OCI-LY7 (cell line): ENCODE data around the gene IRAK1. TPM values are rescaled to one million over a fixed set of nuclear protein-coding genes. Genes with fewer than 3 reads are reported as not detected.

Experiments used
- BruUV-seq: library from RNA; stranded (reverse); fragments of 400-500 nt; replicated peaks from 2 replicates; lab custom pipeline; 2021; lab: Mats Ljungman, UMichigan
- CTCF ChIA-PET: fragments of 300-600 bp; sonication (Branson Sonifier 250); formaldehyde crosslinking; loops from one replicate; lab custom pipeline; 2022; ENCODE audit warnings: antibody characterized with exemption; ENCODE audit not compliant: unreplicated experiment; lab: Charles Lee
- POLR2A ChIA-PET: fragments of 300-600 bp; sonication (Branson Sonifier 250); formaldehyde crosslinking; loops from one replicate; lab custom pipeline; 2022; ENCODE audit warnings: antibody characterized with exemption; lab: Charles Lee
- DNase-seq: peaks from one replicate; pipeline ENCODE4 v3.0.0-alpha.2; 2015; ENCODE audit warnings: low spot score
- H2AFZ ChIP-seq: fragments of 200-600 bp; sonication (generic), shearing (Covaris generic); 2 replicates; pipeline ENCODE4 v1.6.1; 2014; ENCODE audit warnings: mild to moderate bottlenecking, antibody characterized with exemption, low read length, moderate library complexity
- H3K27ac ChIP-seq: fragments of 200-600 bp; sonication (generic); 2 replicates; pipeline ENCODE4 v1.5.1; 2014; ENCODE audit warnings: mixed run types, low read depth, mild to moderate bottlenecking, moderate library complexity, low read length, inconsistent platforms; ENCODE audit not compliant: poor library complexity, severe bottlenecking
- H3K36me3 ChIP-seq: fragments of 200-600 bp; sonication (generic); 2 replicates; pipeline ENCODE4 v1.6.1; 2014; ENCODE audit warnings: mild to moderate bottlenecking, antibody characterized with exemption, low read length, moderate library complexity, mixed read lengths; ENCODE audit not compliant: insufficient read depth
- H3K4me1 ChIP-seq: fragments of 200-600 bp; sonication (generic); 2 replicates; pipeline ENCODE4 v1.5.1; 2014; ENCODE audit warnings: mild to moderate bottlenecking, low read length; ENCODE audit not compliant: insufficient read depth, poor library complexity, severe bottlenecking
- H3K4me2 ChIP-seq: fragments of 200-600 bp; sonication (generic); 2 replicates; pipeline ENCODE4 v1.6.1; 2014; ENCODE audit warnings: mild to moderate bottlenecking, low read length
- H3K4me3 ChIP-seq: fragments of 200-600 bp; sonication (generic); 2 replicates; pipeline ENCODE4 v1.5.1; 2014; ENCODE audit warnings: mild to moderate bottlenecking, low read depth, low read length; ENCODE audit not compliant: poor library complexity, severe bottlenecking
- H3K79me2 ChIP-seq: fragments of 200-600 bp; sonication (generic); 2 replicates; pipeline ENCODE4 v1.6.1; 2016; ENCODE audit warnings: low read depth, mild to moderate bottlenecking, low read length, moderate library complexity, mixed read lengths; ENCODE audit not compliant: insufficient read depth
- H3K9me2 ChIP-seq: fragments of 200-600 bp; sonication (generic); 2 replicates; pipeline ENCODE4 v1.6.1; 2016; ENCODE audit warnings: mild to moderate bottlenecking, low read length, mixed read lengths; ENCODE audit not compliant: insufficient read depth
- H3K9me3 ChIP-seq: fragments of 200-600 bp; sonication (generic); 2 replicates; pipeline ENCODE4 v1.6.1; 2014; ENCODE audit warnings: mild to moderate bottlenecking, mixed run types, low read length, mixed read lengths
- H4K20me1 ChIP-seq: fragments of 200-600 bp; sonication (generic); 2 replicates; pipeline ENCODE4 v1.6.1; 2014; ENCODE audit warnings: mild to moderate bottlenecking, antibody characterized with exemption, low read length, moderate library complexity, mixed read lengths; ENCODE audit not compliant: insufficient read depth
- EZH2phosphoT487 ChIP-seq: fragments of 200-600 bp; sonication (generic); IDR thresholded peaks from 2 replicates; pipeline ENCODE4 v1.6.1; 2018; ENCODE audit warnings: low read depth, borderline replicate concordance, mild to moderate bottlenecking, mixed run types, antibody characterized with exemption, low read length, moderate library complexity, mixed read lengths
- intact Hi-C: fragments of 100-400 bp; cut with micrococcal nuclease; formaldehyde crosslinking; loops from one replicate; pipeline ENCODE4 v1.10.0; 2022; ENCODE audit not compliant: unreplicated experiment
- total RNA-seq, 2 experiments: library from RNA; depleted of rRNA in 1 of 2; stranded (reverse); fragments of >200 nt in 1 of 2; shearing (Covaris generic) in 1 of 2; gene quantifications; 2 replicates each; pipeline ENCODE4 v1.2.3, GENCODE V29; 2014 to 2022
- TF ChIP-seq, protein P1 (sequence below): fragments of 200-600 bp; sonication (generic); conservative IDR thresholded peaks from 2 replicates; pipeline ENCODE4 v1.5.1; 2014; ENCODE audit warnings: mild to moderate bottlenecking, antibody characterized with exemption, low read length, moderate library complexity, mixed read lengths

The IRAK1 gene
- total RNA-seq, 2 experiments from 2014 or later = 75.5 to 136 TPM

DNA sequence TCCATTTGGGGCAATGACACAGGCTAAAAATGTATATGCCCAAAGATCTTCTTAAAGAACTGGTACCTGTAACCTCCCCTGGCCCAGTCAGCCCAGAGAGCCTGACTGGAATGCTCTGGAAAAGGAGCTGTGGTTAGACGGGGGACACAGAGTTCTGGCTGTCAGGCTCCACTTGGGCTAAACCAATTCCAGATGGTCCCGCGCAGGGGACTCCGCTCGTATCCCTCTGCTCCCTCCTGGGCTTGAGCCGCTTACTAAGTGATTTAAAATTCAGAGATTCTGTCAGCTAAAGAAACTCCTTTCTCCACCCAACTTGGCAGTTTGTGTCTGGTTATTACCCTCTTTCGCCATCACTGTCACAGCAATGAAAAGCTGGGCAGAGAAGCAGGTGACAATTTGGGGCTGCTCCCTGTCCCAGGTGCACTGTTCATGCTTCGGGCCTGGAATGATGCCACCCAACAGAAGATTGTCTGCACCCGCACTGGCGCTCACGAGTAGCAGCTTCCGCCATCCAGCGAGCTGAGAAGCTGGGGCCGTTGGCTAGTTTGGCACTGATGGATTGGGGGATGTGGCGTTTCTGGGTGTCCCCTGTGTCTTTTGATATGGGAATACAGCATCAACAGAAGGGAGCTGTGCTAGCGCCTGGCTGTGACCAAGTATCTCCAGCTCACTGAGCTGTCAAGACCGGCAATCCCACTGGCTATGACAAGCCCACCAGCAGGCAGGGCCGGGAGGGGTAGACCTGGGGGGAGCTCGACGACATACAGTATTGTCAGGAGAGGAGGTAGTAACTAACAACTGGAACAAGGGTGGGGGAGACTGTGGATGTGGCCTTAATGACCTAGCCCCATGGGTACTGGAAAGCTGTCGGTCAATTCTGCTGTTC, 6.7 kb upstream of the IRAK1 start:
- intact Hi-C loops = no loop called here
- Histone ChIP-seq H3K4me2 (no peak overlapping the region), H3K9me3 (no peaks in the 10 kb centered on the region), H4K20me1 (no peaks in the 10 kb centered on the region), H2AFZ (no peak overlapping the region), H3K4me3 (no peak overlapping the region), H3K36me3 (peaks cover 14% of the 10 kb centered on the region), H3K4me1 (peaks cover 12% of the 10 kb centered on the region), H3K27ac (no peak overlapping the region), H3K79me2 (no peaks in the 10 kb centered on the region), H3K9me2 (no peaks in the 10 kb centered on the region)
- DNase-seq = no peak
- ChIA-PET CTCF (no interaction called here), POLR2A (interaction anchor here (0.5 to 0.6 kb wide), 2 partner anchors 456 to 470 kb away, joined by 3 to 7 read pairs; no protein-coding TSS in a partner anchor)
- no peak for TF ChIP-seq EZH2phosphoT487
- TF ChIP-seq, protein P1, sequence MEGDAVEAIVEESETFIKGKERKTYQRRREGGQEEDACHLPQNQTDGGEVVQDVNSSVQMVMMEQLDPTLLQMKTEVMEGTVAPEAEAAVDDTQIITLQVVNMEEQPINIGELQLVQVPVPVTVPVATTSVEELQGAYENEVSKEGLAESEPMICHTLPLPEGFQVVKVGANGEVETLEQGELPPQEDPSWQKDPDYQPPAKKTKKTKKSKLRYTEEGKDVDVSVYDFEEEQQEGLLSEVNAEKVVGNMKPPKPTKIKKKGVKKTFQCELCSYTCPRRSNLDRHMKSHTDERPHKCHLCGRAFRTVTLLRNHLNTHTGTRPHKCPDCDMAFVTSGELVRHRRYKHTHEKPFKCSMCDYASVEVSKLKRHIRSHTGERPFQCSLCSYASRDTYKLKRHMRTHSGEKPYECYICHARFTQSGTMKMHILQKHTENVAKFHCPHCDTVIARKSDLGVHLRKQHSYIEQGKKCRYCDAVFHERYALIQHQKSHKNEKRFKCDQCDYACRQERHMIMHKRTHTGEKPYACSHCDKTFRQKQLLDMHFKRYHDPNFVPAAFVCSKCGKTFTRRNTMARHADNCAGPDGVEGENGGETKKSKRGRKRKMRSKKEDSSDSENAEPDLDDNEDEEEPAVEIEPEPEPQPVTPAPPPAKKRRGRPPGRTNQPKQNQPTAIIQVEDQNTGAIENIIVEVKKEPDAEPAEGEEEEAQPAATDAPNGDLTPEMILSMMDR = no peak
- BruUV-seq = no TSS peak

DNA sequence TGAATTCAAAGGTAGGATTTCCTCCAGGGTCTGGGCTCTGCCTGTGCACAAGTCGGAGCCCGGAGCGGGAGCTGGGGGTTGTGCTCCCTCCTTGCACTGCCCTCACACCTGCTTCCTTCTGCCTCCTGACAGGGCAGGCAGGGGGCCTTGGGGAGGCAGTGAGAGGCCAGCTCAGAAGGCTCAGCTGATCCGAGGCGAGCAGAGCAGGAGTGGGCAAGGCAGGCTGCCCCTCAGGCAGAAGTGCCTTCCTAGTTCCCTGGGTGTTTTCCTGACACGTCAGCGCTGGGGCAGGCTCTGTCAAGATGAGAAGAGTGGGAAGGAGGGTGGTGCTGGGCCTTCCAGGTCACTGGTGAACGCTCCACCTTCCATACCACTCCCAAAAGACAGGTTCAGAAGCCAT, 5.5 kb upstream of the IRAK1 start:
- no peak overlapping the region for H3K4me3 ChIP-seq
- TF ChIP-seq, protein P1 = no peak
- H3K4me1 ChIP-seq = peaks cover 22% of the 10 kb centered on the region
- H3K4me2 ChIP-seq = no peak overlapping the region
- H3K9me2 ChIP-seq = no peaks in the 10 kb centered on the region; the same call in 1 of the 2 replicates
- no TSS peak for BruUV-seq
- peaks cover 7% of the 10 kb centered on the region; the same call in 1 of the 2 replicates for H3K36me3 ChIP-seq
- H3K9me3 ChIP-seq = no peaks in the 10 kb centered on the region
- ChIA-PET CTCF (no interaction called here), POLR2A (no interaction called here)
- peaks cover 6% of the 10 kb centered on the region; the same call in 1 of the 2 replicates for H3K79me2 ChIP-seq
- H3K27ac ChIP-seq = no peak overlapping the region
- no peaks in the 10 kb centered on the region for H4K20me1 ChIP-seq
- intact Hi-C loops = no loop called here
- no peak overlapping the region for H2AFZ ChIP-seq
- DNase-seq = no peak

DNA sequence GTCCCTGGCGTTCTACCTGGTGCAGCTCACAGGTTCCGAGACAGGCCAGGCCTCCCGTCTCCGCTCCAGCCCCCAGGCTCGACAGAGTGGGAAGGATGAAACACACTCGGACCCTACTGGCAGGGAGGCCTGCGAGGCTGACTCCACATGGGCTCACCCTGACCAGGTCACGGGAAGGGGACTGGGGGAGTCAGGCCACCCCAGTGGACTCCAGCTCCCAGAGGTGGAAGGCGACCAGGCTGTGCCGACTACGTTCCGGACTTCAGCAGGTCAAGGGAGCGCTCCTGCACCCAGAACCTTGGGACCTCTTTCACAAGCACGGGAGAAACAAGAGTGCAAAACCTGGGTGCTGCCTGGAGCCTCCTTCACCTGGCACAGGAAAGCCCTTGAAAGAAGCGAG, 4.6 kb upstream of the IRAK1 start:
- Histone ChIP-seq H2AFZ (no peak overlapping the region), H3K79me2 (peaks cover 6% of the 10 kb centered on the region; the same call in 1 of the 2 replicates), H4K20me1 (no peaks in the 10 kb centered on the region), H3K9me3 (no peaks in the 10 kb centered on the region), H3K4me1 (peaks cover 22% of the 10 kb centered on the region), H3K27ac (no peak overlapping the region), H3K4me2 (no peak overlapping the region), H3K36me3 (no peaks in the 10 kb centered on the region), H3K4me3 (no peak overlapping the region), H3K9me2 (no peaks in the 10 kb centered on the region; the same call in 1 of the 2 replicates)
- DNase-seq = no peak
- no TSS peak for BruUV-seq
- POLR2A ChIA-PET = no interaction called here
- intact Hi-C loops = no loop called here
- CTCF ChIA-PET = no interaction called here
- TF ChIP-seq, protein P1 = no peak
- TF ChIP-seq EZH2phosphoT487 = no peak
